A549 (cell line): ENCODE measurements around the gene NR3C1. TPM values are rescaled to one million over a fixed set of nuclear protein-coding genes. Genes with fewer than 3 reads are reported as not detected.
A peak's percentile ranks its signal among the peaks of the same experiment; 100 is the strongest.

Experiments
- ATAC-seq, 2 experiments: fragments of 200-7000 bp in 1 of 2; fragments of >200 bp in 1 of 2; cut with Nextera tagmentation in 1 of 2; cut with Tn5 transposase in 1 of 2; 3 replicates each; pipeline versions ENCODE4 v1.8.0 to v1.9.1; 2018 to 2020; ENCODE audit warnings: mild to moderate bottlenecking in 1 of 2, moderate library complexity in 1 of 2
- CTCF ChIA-PET: fragments of 300-600 bp; sonication (Branson Sonifier 250); formaldehyde crosslinking; extraction: SDS; loops from one replicate; lab custom pipeline; 2021; ENCODE audit warnings: antibody characterized with exemption, inconsistent platforms; lab: Yijun Ruan, JAX
- POLR2A ChIA-PET: fragments of 350-600 bp; formaldehyde crosslinking; extraction: SDS; loops from one replicate; lab custom pipeline; 2021; ENCODE audit warnings: antibody characterized with exemption, inconsistent platforms; lab: Yijun Ruan, JAX
- DNase-seq, 2 experiments: peaks; one replicate each; pipeline versions ENCODE4 v3.0.0 to v3.0.0-alpha.2; 2011 to 2016; ENCODE audit warnings: low read depth in 1 of 2, low spot score in 1 of 2
- FAIRE-seq: peaks from 2 replicates; lab custom pipeline; 2011; peaks lifted over from hg19 to GRCh38; lab: Jason Lieb, UNC
- H3K27ac ChIP-seq, 2 experiments: fragments of >200 bp; sonication (Bioruptor Twin); formaldehyde crosslinking; 3 replicates each; pipeline ENCODE4 v1.5.1; 2016 to 2017
- H3K4me1 ChIP-seq: fragments of >200 bp; sonication (Bioruptor Twin); formaldehyde crosslinking; 3 replicates; pipeline ENCODE4 v1.6.1; 2016
- H3K4me2 ChIP-seq: fragments of >200 bp; sonication (Bioruptor Twin); formaldehyde crosslinking; 3 replicates; pipeline ENCODE4 v1.6.1; 2016
- H3K4me3 ChIP-seq: fragments of >200 bp; sonication (Bioruptor Twin); formaldehyde crosslinking; 3 replicates; pipeline ENCODE4 v1.5.1; 2016
- H3K9me3 ChIP-seq: fragments of >200 bp; sonication (Bioruptor Twin); formaldehyde crosslinking; 3 replicates; pipeline ENCODE4 v1.6.1; 2016
- CEBPB ChIP-seq, 2 experiments: fragments of >200 bp in 1 of 2; sonication (Bioruptor Twin) in 1 of 2; formaldehyde crosslinking in 1 of 2; IDR thresholded peaks; 2 replicates each; pipeline ENCODE4 v1.6.1; 2012 to 2016
- ESRRA ChIP-seq: fragments of 150-350 bp; IDR thresholded peaks from 2 replicates; pipeline ENCODE4 v1.6.1; 2014; ENCODE audit warnings: mild to moderate bottlenecking, low read length, borderline replicate concordance
- FOSB ChIP-seq: fragments of 250-450 bp; sonication (Bioruptor Pico); IDR thresholded peaks from 2 replicates; pipeline ENCODE4 v1.5.0; 2020; ENCODE audit warnings: mild to moderate bottlenecking, moderate library complexity
- GATA3 ChIP-seq: IDR thresholded peaks from 2 replicates; pipeline ENCODE4 v1.6.1; 2012; ENCODE audit warnings: borderline replicate concordance
- HEYL ChIP-seq: fragments of 250-450 bp; sonication (Bioruptor Pico); IDR thresholded peaks from 2 replicates; pipeline ENCODE4 v1.8.0; 2021; ENCODE audit warnings: mild to moderate bottlenecking, moderate library complexity
- HOXA7 ChIP-seq: fragments of 250-450 bp; sonication (Bioruptor Pico); IDR thresholded peaks from 2 replicates; pipeline ENCODE4 v1.5.0; 2020; ENCODE audit warnings: mild to moderate bottlenecking, moderate library complexity
- JUNB ChIP-seq: fragments of >200 bp; sonication (Bioruptor Twin); formaldehyde crosslinking; IDR thresholded peaks from 2 replicates; pipeline ENCODE4 v1.6.1; 2016
- KDM1A ChIP-seq: fragments of 200-600 bp; sonication (generic); IDR thresholded peaks from 2 replicates; pipeline ENCODE4 v1.6.1; 2016; ENCODE audit warnings: low read depth, mild to moderate bottlenecking
- MYC ChIP-seq: IDR thresholded peaks from 2 replicates; pipeline ENCODE4 v1.6.1; 2012; ENCODE audit warnings: mild to moderate bottlenecking, inconsistent platforms, low read length, improper control_type of control experiment, borderline replicate concordance
- NFE2L2 ChIP-seq: fragments of 150-350 bp; conservative IDR thresholded peaks from 2 replicates; pipeline ENCODE4 v1.6.1; 2014; ENCODE audit warnings: low read length
- NPAS2 ChIP-seq: fragments of 250-450 bp; sonication (Bioruptor Pico); IDR thresholded peaks from 2 replicates; pipeline ENCODE4 v1.8.0; 2022; ENCODE audit warnings: mild to moderate bottlenecking, moderate library complexity, borderline replicate concordance
- POLR2AphosphoS2 ChIP-seq: conservative IDR thresholded peaks from 2 replicates; pipeline ENCODE4 v1.6.1; 2012; ENCODE audit warnings: low read length, improper control_type of control experiment, inconsistent platforms
- RFX5 ChIP-seq: fragments of 450-650 bp; IDR thresholded peaks from 2 replicates; pipeline ENCODE4 v1.7.1; 2014; ENCODE audit warnings: antibody characterized with exemption, mild to moderate bottlenecking, moderate library complexity
- RNF2 ChIP-seq: fragments of 200-600 bp; sonication (generic); IDR thresholded peaks from 2 replicates; pipeline ENCODE4 v1.6.1; 2016; ENCODE audit warnings: low read depth, mild to moderate bottlenecking, antibody characterized with exemption, moderate library complexity, borderline replicate concordance
- SMC3 ChIP-seq: fragments of >200 bp; sonication (Bioruptor Twin); formaldehyde crosslinking; IDR thresholded peaks from 3 replicates; pipeline ENCODE4 v1.6.1; 2018; ENCODE audit warnings: inconsistent platforms
- SREBF2 ChIP-seq: fragments of 450-650 bp; IDR thresholded peaks from 2 replicates; pipeline ENCODE4 v1.6.1; 2014; ENCODE audit warnings: mild to moderate bottlenecking, moderate library complexity
- ZNF302 ChIP-seq: fragments of 250-450 bp; sonication (Bioruptor Pico); IDR thresholded peaks from 2 replicates; pipeline ENCODE4 v1.9.0; 2021; ENCODE audit warnings: inconsistent platforms, mild to moderate bottlenecking, moderate library complexity
- WGBS: methylation state at CpG from one replicate; pipeline ENCODE4 v1.1.6; 2017; ENCODE audit errors: missing lambda C conversion rate; 5-methylcytosine and 5-hydroxymethylcytosine counted together
- polyA plus RNA-seq, 4 experiments: library from polyadenylated mRNA; depleted of rRNA in 3 of 4; stranded (reverse); fragments of >200 nt; fragmentation: RNase III in 1 of 4; extraction: RNeasy Plus Mini Kit Qiagen cat#74134 plus additional on column Dnase treatment in 1 of 4; gene quantifications; 2 replicates in 3 of 4; 3 replicates in 1 of 4; pipeline ENCODE4 v1.2.3, GENCODE V29; 2011 to 2017
- TF ChIP-seq, protein P1 (sequence below): fragments of >200 bp; sonication (Bioruptor Twin); formaldehyde crosslinking; IDR thresholded peaks from 2 replicates; pipeline ENCODE4 v1.6.1; 2016
- TF ChIP-seq, protein P2 (sequence below): fragments of 450-650 bp; IDR thresholded peaks from 2 replicates; pipeline ENCODE4 v1.6.1; 2014; ENCODE audit warnings: antibody characterized with exemption
- TF ChIP-seq, protein P3 (sequence below): fragments of 150-350 bp; IDR thresholded peaks from 2 replicates; pipeline ENCODE4 v1.6.1; 2014; ENCODE audit warnings: low read depth, mild to moderate bottlenecking, low read length
- TF ChIP-seq, protein P4 (sequence below): fragments of 250-450 bp; sonication (Bioruptor Pico); IDR thresholded peaks from 2 replicates; pipeline ENCODE4 v1.5.0; 2021; ENCODE audit warnings: mild to moderate bottlenecking, moderate library complexity, borderline replicate concordance

NR3C1 gene
- polyA plus RNA-seq, 2 of the 4 experiments (the other 2 are of a cell fraction), result 46.5 to 73.0 TPM

DNA sequence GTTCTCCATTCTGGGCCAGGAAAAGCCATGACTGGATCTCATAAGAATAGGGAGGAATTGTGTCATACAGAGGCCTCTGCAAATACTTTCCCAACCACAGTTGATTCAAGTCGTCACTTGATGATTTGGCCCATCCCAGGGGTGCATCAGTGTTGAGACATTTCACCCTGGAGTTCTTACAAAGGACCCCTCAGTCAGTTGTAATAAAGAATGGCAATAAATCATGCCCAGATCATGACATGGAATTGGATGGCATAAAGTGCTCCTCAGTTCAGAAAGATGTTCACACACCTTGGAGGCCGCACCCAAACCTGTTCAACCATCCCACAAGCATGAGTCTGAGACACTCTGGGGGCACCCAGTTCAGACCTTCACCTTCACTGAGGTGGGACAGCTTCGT is 168.1 kb downstream of the NR3C1 start:
- POLR2A ChIA-PET, result no interaction called here
- Histone ChIP-seq H3K9me3 (no peaks in the 10 kb centered on the region), H3K4me3 (no peak overlapping the region), H3K4me1 (peaks cover 43% of the 10 kb centered on the region), H3K4me2 (no peak overlapping the region), H3K27ac (peak overlapping the region in 1 of 2 experiments; percentile 29; a peak in 1 of 6 replicates)
- ATAC-seq (no peak), DNase-seq (no peak), FAIRE-seq (no peak)
- 71% methylated on average over 3 of the region's 3 CpGs for WGBS
- TF ChIP-seq, protein P1, sequence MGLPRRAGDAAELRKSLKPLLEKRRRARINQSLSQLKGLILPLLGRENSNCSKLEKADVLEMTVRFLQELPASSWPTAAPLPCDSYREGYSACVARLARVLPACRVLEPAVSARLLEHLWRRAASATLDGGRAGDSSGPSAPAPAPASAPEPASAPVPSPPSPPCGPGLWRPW, result no peak
- CTCF ChIA-PET, result no interaction called here

DNA sequence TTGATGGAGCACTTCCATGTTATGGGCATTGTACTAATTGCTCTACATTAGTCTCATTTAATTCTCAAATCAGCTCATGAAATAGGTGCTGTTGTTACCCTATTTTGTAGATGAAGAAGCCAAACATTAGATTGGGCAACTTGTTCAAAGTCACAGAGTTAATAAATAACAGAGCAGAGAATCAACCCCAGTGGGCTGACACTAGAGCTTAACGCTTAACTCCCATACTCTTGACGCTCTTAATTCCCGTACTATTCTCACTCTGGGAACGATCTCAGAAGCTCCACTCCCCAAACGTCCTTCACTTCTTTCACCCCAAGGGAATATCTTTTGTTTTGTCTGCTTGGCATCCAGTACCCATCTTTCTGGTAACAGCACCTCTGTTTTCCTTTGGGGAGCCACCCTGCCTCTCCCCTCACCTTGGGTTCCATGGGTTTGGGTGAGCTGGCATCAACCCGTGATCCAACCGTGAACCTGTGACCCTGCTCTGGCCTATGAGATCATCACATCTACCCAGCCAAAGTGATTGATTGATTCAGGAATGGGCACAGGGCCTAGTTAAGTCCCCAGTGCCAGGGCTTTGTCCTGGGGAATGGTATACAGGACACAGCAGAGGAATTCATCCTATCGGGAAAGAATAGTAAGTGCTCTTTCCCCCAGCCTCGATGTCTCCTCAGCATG is 169.2 kb downstream of the NR3C1 start:
- DNase-seq, result no peak
- TF ChIP-seq JUNB (no peak), FOSB (CRISPR knock-in tag) (no peak), CEBPB (IDR thresholded peaks at IDR 0.05) (no peak), SREBF2 (no peak), RFX5 (no peak), KDM1A (no peak), POLR2AphosphoS2 (no peak), RNF2 (no peak), ZNF302 (CRISPR knock-in tag) (no peak)
- Histone ChIP-seq H3K9me3 (no peaks in the 10 kb centered on the region), H3K4me1 (peaks cover 32% of the 10 kb centered on the region), H3K27ac (peak overlapping the region; percentile 36 to 50; a peak in 4 of 6 replicates), H3K4me2 (peak overlapping the region; percentile 39), H3K4me3 (no peak overlapping the region)
- POLR2A ChIA-PET, result interaction anchor here (0.6 to 0.7 kb wide), 2 partner anchors 10 to 29 kb away, joined by 3 read pairs; no protein-coding TSS in a partner anchor
- ATAC-seq, result no peak
- FAIRE-seq, result no peak
- 90% methylated on average over 9 of the region's 9 CpGs for WGBS
- CTCF ChIA-PET, result interaction anchor here (6.1 kb wide), 1 partner anchor 16 kb away, joined by 25 read pairs; no protein-coding TSS in a partner anchor

DNA sequence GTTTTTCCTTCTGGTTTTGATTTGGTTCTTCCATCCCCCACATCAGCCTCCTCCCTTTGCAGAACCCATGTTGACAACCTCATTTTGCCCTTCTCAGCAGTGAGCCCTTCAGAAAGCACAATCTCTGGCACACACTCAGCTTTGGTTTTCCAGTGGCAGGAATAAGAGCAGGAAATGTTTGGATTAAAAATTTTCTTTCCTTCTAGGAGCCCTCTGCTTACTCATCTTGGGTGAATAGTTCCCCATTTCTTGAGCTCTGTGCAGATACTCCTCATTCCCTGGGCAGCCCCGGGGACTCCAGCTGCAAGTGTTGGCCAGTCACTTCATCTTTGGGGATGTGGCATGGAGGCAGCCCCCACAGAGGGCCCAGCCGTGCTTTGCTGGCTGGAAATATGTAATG is 170.5 kb downstream of the NR3C1 start:
- FAIRE-seq, result no peak
- CTCF ChIA-PET, result interaction anchor here (6.1 kb wide), 1 partner anchor 14 kb away, joined by 25 read pairs; no protein-coding TSS in a partner anchor
- peak overlapping the region; percentile 26 to 50; a peak in 4 of 6 replicates for H3K27ac ChIP-seq

More for the DNA sequence above, 170.5 kb downstream of the NR3C1 start:
- H3K4me3 ChIP-seq, result no peak overlapping the region
- DNase-seq (no peak), ATAC-seq (no peak; a peak in 1 of 6 replicates)
- H3K9me3 ChIP-seq, result no peaks in the 10 kb centered on the region
- 73% methylated on average over 2 of the region's 2 CpGs for WGBS
- peaks cover 31% of the 10 kb centered on the region for H3K4me1 ChIP-seq
- no peak for TF ChIP-seq NPAS2 (CRISPR knock-in tag)
- no peak for TF ChIP-seq SMC3
- no peak for TF ChIP-seq HEYL (CRISPR knock-in tag)
- no peak for TF ChIP-seq NFE2L2
- no peak for TF ChIP-seq FOSB (CRISPR knock-in tag)
- TF ChIP-seq, protein P2, sequence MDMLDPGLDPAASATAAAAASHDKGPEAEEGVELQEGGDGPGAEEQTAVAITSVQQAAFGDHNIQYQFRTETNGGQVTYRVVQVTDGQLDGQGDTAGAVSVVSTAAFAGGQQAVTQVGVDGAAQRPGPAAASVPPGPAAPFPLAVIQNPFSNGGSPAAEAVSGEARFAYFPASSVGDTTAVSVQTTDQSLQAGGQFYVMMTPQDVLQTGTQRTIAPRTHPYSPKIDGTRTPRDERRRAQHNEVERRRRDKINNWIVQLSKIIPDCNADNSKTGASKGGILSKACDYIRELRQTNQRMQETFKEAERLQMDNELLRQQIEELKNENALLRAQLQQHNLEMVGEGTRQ, result no peak
- TF ChIP-seq GATA3, result no peak
- no peak for TF ChIP-seq HOXA7
- TF ChIP-seq, protein P3, sequence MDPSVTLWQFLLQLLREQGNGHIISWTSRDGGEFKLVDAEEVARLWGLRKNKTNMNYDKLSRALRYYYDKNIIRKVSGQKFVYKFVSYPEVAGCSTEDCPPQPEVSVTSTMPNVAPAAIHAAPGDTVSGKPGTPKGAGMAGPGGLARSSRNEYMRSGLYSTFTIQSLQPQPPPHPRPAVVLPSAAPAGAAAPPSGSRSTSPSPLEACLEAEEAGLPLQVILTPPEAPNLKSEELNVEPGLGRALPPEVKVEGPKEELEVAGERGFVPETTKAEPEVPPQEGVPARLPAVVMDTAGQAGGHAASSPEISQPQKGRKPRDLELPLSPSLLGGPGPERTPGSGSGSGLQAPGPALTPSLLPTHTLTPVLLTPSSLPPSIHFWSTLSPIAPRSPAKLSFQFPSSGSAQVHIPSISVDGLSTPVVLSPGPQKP, result no peak
- TF ChIP-seq MYC, result no peak
- no peak for TF ChIP-seq ESRRA
- TF ChIP-seq, protein P4, sequence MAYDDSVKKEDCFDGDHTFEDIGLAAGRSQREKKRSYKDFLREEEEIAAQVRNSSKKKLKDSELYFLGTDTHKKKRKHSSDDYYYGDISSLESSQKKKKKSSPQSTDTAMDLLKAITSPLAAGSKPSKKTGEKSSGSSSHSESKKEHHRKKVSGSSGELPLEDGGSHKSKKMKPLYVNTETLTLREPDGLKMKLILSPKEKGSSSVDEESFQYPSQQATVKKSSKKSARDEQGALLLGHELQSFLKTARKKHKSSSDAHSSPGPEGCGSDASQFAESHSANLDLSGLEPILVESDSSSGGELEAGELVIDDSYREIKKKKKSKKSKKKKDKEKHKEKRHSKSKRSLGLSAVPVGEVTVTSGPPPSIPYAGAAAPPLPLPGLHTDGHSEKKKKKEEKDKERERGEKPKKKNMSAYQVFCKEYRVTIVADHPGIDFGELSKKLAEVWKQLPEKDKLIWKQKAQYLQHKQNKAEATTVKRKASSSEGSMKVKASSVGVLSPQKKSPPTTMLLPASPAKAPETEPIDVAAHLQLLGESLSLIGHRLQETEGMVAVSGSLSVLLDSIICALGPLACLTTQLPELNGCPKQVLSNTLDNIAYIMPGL (CRISPR knock-in tag), result no peak
- POLR2A ChIA-PET, result interaction anchor here (0.6 kb wide), 1 partner anchor 171 kb away, joined by 4 read pairs; no protein-coding TSS in a partner anchor
- peak overlapping the region; percentile 41; the same call in 2 of the 3 replicates for H3K4me2 ChIP-seq
